K562 (cell line): ENCODE data around the gene MIDN. TPM values are rescaled to one million over a fixed set of nuclear protein-coding genes. Genes with fewer than 3 reads are reported as not detected.

ENCODE experiments used
- ATF4 ChIP-seq: fragments of 450-650 bp; formaldehyde crosslinking; IDR thresholded peaks from 2 replicates; pipeline ENCODE4 v1.4.0; 2022; ENCODE audit warnings: mild to moderate bottlenecking, moderate library complexity
- BCL6 ChIP-seq: fragments of 250-450 bp; sonication (Bioruptor Pico); IDR thresholded peaks from 2 replicates; pipeline ENCODE4 v1.4.0; 2020
- CBX1 ChIP-seq: sonication (generic); IDR thresholded peaks from 2 replicates; pipeline ENCODE4 v1.6.1; 2016; ENCODE audit warnings: antibody characterized with exemption, low read depth, mild to moderate bottlenecking
- CCNT2 ChIP-seq: IDR thresholded peaks from 2 replicates; pipeline ENCODE4 v1.6.1; 2011; ENCODE audit warnings: borderline replicate concordance, low read depth, mild to moderate bottlenecking, moderate library complexity, mixed read lengths, low read length; ENCODE audit not compliant: insufficient read length; ENCODE audit errors: extremely low read depth
- HDGF ChIP-seq: fragments of 450-650 bp; IDR thresholded peaks from 2 replicates; pipeline ENCODE4 v1.6.1; 2016
- HNRNPLL ChIP-seq: fragments of 200-400 bp; formaldehyde crosslinking; IDR thresholded peaks from 2 replicates; pipeline ENCODE4 v1.6.1; 2017; ENCODE audit warnings: low read length, low read depth, mild to moderate bottlenecking; ENCODE audit not compliant: poor library complexity, severe bottlenecking
- KDM5B ChIP-seq: fragments of 200-600 bp; sonication (generic); IDR thresholded peaks from 2 replicates; pipeline ENCODE4 v1.6.1; 2012; ENCODE audit warnings: low read depth, mild to moderate bottlenecking, moderate library complexity, low read length, control low read depth, inconsistent platforms; ENCODE audit not compliant: insufficient replicate concordance
- KHSRP ChIP-seq: fragments of 450-650 bp; IDR thresholded peaks from 2 replicates; pipeline ENCODE4 v1.6.1; 2017
- MTA3 ChIP-seq: fragments of 450-650 bp; formaldehyde crosslinking; IDR thresholded peaks from 2 replicates; pipeline ENCODE4 v1.6.1; 2017; ENCODE audit warnings: mild to moderate bottlenecking, borderline replicate concordance
- NCOA1 ChIP-seq: fragments of 450-650 bp; IDR thresholded peaks from 2 replicates; pipeline ENCODE4 v1.6.1; 2016; ENCODE audit warnings: low read depth
- NFIC ChIP-seq: fragments of 450-650 bp; IDR thresholded peaks from 2 replicates; pipeline ENCODE4 v1.6.1; 2017; ENCODE audit warnings: mild to moderate bottlenecking, inconsistent platforms
- OTX1 ChIP-seq: fragments of 450-650 bp; formaldehyde crosslinking; IDR thresholded peaks from 2 replicates; pipeline ENCODE4 v1.4.0; 2022; ENCODE audit warnings: mild to moderate bottlenecking
- PHF20 ChIP-seq: fragments of 450-650 bp; IDR thresholded peaks from 2 replicates; pipeline ENCODE4 v1.6.1; 2018; ENCODE audit not compliant: partially characterized antibody
- SP1 ChIP-seq: sonication (generic); formaldehyde crosslinking; IDR thresholded peaks from 2 replicates; pipeline ENCODE4 v1.8.1; 2022; ENCODE audit warnings: mild to moderate bottlenecking, missing genetic modification reagents
- TAF1 ChIP-seq: IDR thresholded peaks from 2 replicates; pipeline ENCODE4 v1.6.1; 2011; ENCODE audit warnings: mild to moderate bottlenecking, low read length, moderate library complexity; ENCODE audit not compliant: insufficient read depth, control insufficient read depth, severe bottlenecking; ENCODE audit errors: extremely low read depth
- ZSCAN32 ChIP-seq: fragments of 450-650 bp; formaldehyde crosslinking; IDR thresholded peaks from 2 replicates; pipeline ENCODE4 v1.4.0; 2020; ENCODE audit warnings: mild to moderate bottlenecking, moderate library complexity
- polyA plus RNA-seq, 8 experiments: library from polyadenylated mRNA; depleted of rRNA in 4 of 8; stranded (reverse) in 5 of 8; unstranded in 3 of 8; fragments of >200 nt; fragmentation: Nextera tagmentation in 2 of 8; fragmentation: Illumina TruSeq in 1 of 8; extraction: Ambion mirVana in 2 of 8; extraction: Trizol in 1 of 8; gene quantifications; 2 replicates each; pipeline versions ENCODE4 v1.2.1 to v1.2.3, GENCODE V29; 2011 to 2014; ENCODE audit warnings: inconsistent platforms in 1 of 8, missing spikeins in 1 of 8
- total RNA-seq, 7 experiments: library from RNA; depleted of rRNA in 6 of 7; stranded (reverse); fragments of >200 nt in 6 of 7; fragmentation: Illumina TruSeq in 2 of 7; extraction: Trizol in 2 of 7; gene quantifications; 2 replicates each; pipeline versions ENCODE4 v1.2.1 to v1.2.3, GENCODE V29; 2011 to 2021; ENCODE audit warnings: low replicate concordance in 1 of 7
- TF ChIP-seq, protein P1 (sequence below), 2 experiments: fragments of 450-650 bp in 1 of 2; sonication (generic) in 1 of 2; formaldehyde crosslinking in 1 of 2; IDR thresholded peaks; 2 replicates each; pipeline versions ENCODE4 v1.7.1 to v1.9.0; 2016 to 2022; ENCODE audit warnings: inconsistent platforms in 1 of 2, mild to moderate bottlenecking in 1 of 2, missing genetic modification reagents in 1 of 2

Gene MIDN
- total and polyA plus RNA-seq, 9 of the 15 experiments (the other 6 are each of a cell fraction or from before 2014, with no cell fraction given), result 0.17 to 120 (median 10.1) TPM

DNA sequence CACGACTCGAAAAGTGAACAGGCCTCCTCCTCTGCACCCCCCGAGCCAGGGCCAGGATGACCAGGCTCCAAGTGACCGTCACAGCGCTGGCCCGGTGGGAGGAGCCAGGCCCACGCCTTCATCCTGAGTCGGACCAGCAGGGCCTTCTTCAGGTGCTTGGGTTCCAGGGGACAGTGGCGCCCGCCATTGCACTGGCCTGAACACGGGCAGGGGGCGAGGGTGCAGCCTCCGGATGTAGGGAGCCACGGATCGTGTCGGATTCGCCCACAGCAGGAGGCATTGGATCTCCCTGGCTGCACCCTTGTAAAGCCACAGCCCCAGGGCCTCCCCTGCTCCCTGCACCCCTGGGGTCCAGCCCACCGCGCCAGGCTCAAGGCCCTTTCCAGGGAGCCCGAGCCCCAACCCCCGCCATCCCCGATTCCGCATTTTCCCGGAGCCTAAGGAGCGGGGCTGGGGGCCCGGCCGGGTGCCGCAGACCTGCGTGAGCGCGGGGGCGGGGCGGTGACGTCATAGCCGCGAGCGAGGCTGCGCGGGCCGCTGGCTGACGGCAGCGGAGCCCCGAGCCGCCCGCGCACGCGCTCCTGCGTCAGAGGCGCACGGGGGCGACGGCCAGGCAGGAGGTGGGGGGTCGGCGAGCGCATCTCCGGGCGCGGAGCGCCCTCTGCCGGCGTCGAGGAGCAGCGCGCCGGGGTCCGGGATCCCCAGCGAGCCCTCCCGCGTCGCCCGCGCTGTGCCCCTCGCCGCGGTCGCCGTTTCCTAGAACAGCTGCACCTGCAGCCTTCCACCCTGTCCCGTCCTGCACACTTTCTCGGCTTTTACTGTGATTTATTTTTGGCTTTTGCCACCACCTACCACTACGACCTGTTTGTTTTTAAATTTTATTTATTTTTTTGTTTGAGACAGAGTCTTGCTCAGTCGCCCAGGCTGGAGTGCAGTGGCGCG lies 8.3 kb upstream of the MIDN start (continued):
- TF ChIP-seq HNRNPLL, result peak; percentile 93
- peak; percentile 35; the same call in 1 of the 2 replicates for TF ChIP-seq NCOA1
- no peak for TF ChIP-seq HDGF
- no peak for TF ChIP-seq BCL6
- TF ChIP-seq OTX1 (CRISPR knock-in tag), result peak; percentile 31; the same call in 1 of the 2 replicates
- peak; percentile 64; the same call in 1 of the 2 replicates for TF ChIP-seq ZSCAN32 (CRISPR knock-in tag)
- TF ChIP-seq NFIC, result peak; percentile 4; the same call in 1 of the 2 replicates
- TF ChIP-seq KHSRP, result peak; percentile 60; the same call in 1 of the 2 replicates
- peak; percentile 39 for TF ChIP-seq PHF20
- peak; percentile 62 for TF ChIP-seq SP1 (CRISPR knock-in tag)
- TF ChIP-seq ATF4 (CRISPR knock-in tag), result 0 out of 2 replicates have a peak, but pooled peaks have one; percentile 44
- TF ChIP-seq, protein P1, sequence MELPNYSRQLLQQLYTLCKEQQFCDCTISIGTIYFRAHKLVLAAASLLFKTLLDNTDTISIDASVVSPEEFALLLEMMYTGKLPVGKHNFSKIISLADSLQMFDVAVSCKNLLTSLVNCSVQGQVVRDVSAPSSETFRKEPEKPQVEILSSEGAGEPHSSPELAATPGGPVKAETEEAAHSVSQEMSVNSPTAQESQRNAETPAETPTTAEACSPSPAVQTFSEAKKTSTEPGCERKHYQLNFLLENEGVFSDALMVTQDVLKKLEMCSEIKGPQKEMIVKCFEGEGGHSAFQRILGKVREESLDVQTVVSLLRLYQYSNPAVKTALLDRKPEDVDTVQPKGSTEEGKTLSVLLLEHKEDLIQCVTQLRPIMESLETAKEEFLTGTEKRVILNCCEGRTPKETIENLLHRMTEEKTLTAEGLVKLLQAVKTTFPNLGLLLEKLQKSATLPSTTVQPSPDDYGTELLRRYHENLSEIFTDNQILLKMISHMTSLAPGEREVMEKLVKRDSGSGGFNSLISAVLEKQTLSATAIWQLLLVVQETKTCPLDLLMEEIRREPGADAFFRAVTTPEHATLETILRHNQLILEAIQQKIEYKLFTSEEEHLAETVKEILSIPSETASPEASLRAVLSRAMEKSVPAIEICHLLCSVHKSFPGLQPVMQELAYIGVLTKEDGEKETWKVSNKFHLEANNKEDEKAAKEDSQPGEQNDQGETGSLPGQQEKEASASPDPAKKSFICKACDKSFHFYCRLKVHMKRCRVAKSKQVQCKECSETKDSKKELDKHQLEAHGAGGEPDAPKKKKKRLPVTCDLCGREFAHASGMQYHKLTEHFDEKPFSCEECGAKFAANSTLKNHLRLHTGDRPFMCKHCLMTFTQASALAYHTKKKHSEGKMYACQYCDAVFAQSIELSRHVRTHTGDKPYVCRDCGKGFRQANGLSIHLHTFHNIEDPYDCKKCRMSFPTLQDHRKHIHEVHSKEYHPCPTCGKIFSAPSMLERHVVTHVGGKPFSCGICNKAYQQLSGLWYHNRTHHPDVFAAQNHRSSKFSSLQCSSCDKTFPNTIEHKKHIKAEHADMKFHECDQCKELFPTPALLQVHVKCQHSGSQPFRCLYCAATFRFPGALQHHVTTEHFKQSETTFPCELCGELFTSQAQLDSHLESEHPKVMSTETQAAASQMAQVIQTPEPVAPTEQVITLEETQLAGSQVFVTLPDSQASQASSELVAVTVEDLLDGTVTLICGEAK (IDR thresholded peaks at IDR 0.05), result 0 out of 2 replicates have a peak, but pooled peaks have one; percentile 17
- TF ChIP-seq, protein P1 (CRISPR knock-in tag; IDR thresholded peaks at IDR 0.05), result no peak
- peak; percentile 15 for TF ChIP-seq TAF1
- peak; percentile 95 for TF ChIP-seq CCNT2
- TF ChIP-seq CBX1, result 0 out of 2 replicates have a peak, but pooled peaks have one; percentile 27
- peak; percentile 63 for TF ChIP-seq KDM5B
- TF ChIP-seq MTA3, result peak; percentile 94; the same call in 1 of the 2 replicates
